ENCODE results near the gene COL6A3. TPM values are rescaled to one million over a fixed set of nuclear protein-coding genes. Genes with fewer than 3 reads are reported as not detected.

COL6A3 gene
- total RNA-seq, 1 donor from 2014 or later = 119 TPM

DNA sequence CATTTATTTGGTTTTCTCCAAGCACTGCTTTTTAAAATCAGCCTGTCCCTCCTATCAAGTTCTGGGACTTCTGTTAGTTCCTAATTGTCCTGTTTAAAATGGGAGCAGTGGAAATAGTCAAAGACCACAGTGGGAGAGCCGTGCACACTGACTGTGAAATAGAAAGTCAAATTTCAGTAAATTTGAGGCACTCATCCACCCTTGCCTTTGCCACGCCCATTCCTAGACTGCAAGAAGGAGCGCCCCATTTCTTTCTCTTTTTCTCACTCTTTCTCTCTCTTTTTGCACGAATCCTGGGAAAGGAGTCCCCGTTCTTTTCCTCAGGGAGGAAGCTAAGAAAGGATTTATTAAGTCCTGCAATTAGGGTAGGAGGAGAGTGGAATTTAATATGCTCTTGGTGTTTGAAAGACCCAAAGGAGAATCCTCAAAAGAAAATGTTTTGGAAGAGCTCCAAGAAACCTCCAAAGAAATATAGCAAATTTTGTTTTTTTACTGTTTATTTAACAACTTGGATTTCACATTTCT lies 7.5 kb downstream of the COL6A3 start:
- Histone ChIP-seq H3K9me3 (no peaks in the 10 kb centered on the region), H3K27ac (no peak overlapping the region), H3K4me3 (no peak overlapping the region), H3K27me3 (no peaks in the 10 kb centered on the region), H3K36me3 (no peaks in the 10 kb centered on the region), H3K4me1 (no peaks in the 10 kb centered on the region)
- DNase-seq (no peak), ATAC-seq (no peak)
- TF ChIP-seq, protein P1, sequence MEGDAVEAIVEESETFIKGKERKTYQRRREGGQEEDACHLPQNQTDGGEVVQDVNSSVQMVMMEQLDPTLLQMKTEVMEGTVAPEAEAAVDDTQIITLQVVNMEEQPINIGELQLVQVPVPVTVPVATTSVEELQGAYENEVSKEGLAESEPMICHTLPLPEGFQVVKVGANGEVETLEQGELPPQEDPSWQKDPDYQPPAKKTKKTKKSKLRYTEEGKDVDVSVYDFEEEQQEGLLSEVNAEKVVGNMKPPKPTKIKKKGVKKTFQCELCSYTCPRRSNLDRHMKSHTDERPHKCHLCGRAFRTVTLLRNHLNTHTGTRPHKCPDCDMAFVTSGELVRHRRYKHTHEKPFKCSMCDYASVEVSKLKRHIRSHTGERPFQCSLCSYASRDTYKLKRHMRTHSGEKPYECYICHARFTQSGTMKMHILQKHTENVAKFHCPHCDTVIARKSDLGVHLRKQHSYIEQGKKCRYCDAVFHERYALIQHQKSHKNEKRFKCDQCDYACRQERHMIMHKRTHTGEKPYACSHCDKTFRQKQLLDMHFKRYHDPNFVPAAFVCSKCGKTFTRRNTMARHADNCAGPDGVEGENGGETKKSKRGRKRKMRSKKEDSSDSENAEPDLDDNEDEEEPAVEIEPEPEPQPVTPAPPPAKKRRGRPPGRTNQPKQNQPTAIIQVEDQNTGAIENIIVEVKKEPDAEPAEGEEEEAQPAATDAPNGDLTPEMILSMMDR (IDR thresholded peaks at IDR 0.05) = no peak
- intact Hi-C loops (cut with DNase I) = no loop called here

DNA sequence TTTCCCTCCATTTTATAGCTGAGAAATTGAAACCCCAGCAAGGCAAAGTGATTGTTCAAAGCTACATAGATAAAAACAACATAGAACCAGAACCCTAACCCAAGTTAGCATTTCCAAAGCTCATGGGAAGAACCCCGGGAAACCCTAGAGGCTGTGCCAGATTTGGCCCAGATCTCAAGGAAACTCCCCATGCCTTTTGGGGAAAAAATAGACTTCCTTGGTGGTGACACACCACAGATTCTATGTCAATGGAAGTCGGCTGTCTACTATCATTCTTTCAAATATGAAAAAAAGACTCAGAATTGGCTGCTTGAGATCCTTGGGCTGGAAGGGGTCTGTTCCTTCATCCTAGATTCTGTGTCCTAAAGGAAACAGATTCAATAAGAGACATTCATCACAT lies 8.4 kb downstream of the COL6A3 start:
- no peak overlapping the region for H3K27ac ChIP-seq
- ATAC-seq = no peak
- no peak for DNase-seq
- H3K27me3 ChIP-seq = no peaks in the 10 kb centered on the region
- no peak overlapping the region for H3K4me3 ChIP-seq
- no peaks in the 10 kb centered on the region for H3K9me3 ChIP-seq
- no peaks in the 10 kb centered on the region for H3K4me1 ChIP-seq
- intact Hi-C loops (cut with DNase I) = no loop called here
- no peaks in the 10 kb centered on the region for H3K36me3 ChIP-seq
- TF ChIP-seq, protein P1 (IDR thresholded peaks at IDR 0.05) = no peak

DNA sequence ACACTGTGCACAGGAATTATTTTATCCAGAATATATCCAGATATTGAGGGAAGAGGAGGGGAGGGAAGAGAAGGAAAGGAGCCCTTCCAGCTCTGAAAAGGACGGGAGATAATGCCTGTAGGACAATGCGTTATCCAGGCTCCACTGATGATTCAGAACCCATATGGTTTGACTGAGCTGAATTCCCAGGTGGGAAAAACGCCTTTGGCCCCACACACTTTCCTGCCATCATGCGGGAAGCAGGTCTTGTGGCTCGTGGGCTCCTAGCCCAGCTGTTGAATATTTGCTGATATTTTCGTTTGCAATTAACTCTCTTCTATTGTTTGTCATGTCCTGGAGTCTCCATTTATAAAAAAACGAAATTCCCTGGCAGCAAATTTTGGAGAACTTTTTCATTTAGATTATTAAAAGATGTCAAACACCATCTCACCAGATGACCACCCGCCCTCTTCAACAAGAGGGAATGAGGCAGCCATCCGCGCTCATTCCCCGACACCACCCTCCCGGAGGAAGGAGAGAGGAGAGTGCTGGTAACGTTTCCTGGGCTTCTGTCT lies 8.9 kb downstream of the COL6A3 start:
- Histone ChIP-seq H3K4me3 (no peak overlapping the region), H3K36me3 (no peaks in the 10 kb centered on the region), H3K9me3 (no peaks in the 10 kb centered on the region), H3K27me3 (no peaks in the 10 kb centered on the region), H3K27ac (no peak overlapping the region), H3K4me1 (no peaks in the 10 kb centered on the region)
- ATAC-seq = no peak
- intact Hi-C loops (cut with DNase I) = no loop called here
- TF ChIP-seq, protein P1 (IDR thresholded peaks at IDR 0.05) = no peak
- DNase-seq = no peak

DNA sequence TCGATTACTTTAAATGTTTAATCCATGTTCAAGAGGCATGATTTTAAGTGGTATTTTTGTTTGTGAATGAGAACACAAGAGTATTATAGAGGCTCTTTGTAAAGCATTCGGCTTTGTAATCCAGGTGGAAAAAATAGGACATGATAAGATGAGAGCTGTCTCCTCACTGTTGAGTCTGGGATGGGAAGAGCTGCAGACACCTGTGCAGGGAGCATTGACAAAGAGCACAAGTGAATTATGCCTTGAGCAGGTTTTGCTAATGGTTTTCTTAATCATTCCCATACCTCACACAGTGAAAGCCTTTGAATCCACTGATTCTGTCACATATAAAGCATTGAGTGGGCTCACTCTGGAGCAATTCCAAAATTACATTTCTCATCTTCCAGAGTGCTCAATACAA lies 9.6 kb downstream of the COL6A3 start:
- Histone ChIP-seq H3K9me3 (no peaks in the 10 kb centered on the region), H3K36me3 (no peaks in the 10 kb centered on the region), H3K27me3 (no peaks in the 10 kb centered on the region), H3K4me3 (no peak overlapping the region), H3K27ac (no peak overlapping the region), H3K4me1 (no peaks in the 10 kb centered on the region)
- no peak for ATAC-seq
- intact Hi-C loops (cut with DNase I) = no loop called here
- TF ChIP-seq, protein P1 (IDR thresholded peaks at IDR 0.05) = no peak
- DNase-seq = no peak

DNA sequence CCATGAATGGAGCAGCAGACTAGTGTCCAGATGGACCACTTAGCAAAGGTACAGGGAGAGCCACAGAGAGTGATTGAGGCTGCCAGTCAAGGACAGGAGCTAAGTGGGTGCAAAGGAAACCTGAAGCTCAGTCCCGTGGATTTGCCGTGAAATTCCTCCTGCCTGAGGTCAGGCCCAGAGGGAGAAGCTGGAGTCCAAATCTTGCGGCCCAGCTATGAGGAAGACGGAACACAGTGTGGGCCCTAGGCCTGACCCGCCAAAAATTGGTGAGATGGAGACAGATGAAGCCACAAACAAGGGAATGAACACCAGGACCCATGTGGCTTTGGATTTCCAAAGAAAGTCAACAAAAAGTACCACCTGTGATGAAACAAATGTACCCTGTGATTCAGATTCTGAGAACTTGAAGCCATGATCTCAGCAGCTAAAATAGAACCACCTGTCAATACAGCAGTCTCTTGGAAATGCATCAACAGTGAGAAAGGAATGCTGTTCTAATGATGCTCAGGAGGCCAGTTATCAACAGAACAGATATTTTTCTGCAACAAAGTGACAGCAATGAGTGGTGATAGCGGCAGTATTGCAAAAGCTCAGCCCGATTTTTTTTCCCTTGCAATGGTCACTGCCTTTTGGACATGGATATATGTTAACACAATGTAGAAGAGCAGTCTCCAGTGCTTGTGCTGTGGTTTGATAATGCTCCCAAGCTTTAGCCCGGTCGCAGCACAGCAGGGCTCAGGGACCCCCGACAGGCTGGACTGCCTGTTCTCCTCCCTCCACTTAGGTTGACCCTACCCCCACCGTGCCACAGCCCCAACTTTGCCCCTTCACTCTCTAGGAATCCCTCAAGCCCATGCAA lies 10.7 kb downstream of the COL6A3 start:
- DNase-seq (no peak), ATAC-seq (no peak)
- Histone ChIP-seq H3K4me3 (no peak overlapping the region), H3K27ac (no peak overlapping the region), H3K4me1 (no peaks in the 10 kb centered on the region), H3K36me3 (no peaks in the 10 kb centered on the region), H3K9me3 (no peaks in the 10 kb centered on the region), H3K27me3 (no peaks in the 10 kb centered on the region)
- intact Hi-C loops (cut with DNase I) = no loop called here
- TF ChIP-seq, protein P1 (IDR thresholded peaks at IDR 0.05) = no peak

Measured in upper lobe of right lung (tissue), 1 donor.